HG02840 (cell line): ENCODE measurements around the gene EIF5A2.
"Not testable (repeated sequence)": the region's sequence is repeated elsewhere in the genome, so short reads cannot be mapped to it uniquely, and the experiment has no call there.

Source experiments
- ATAC-seq: cut with Tn5 transposase; IDR thresholded peaks from one replicate; pipeline ENCODE4 v1.9.1; 2021; ENCODE audit warnings: mild to moderate bottlenecking, moderate library complexity, moderate number of reproducible peaks; ENCODE audit not compliant: unreplicated experiment, low FRiP score

The EIF5A2 gene

GRCh38 chr3:170908235-170909116 is at the start of gene EIF5A2:
Gene EIF5A2 (minus strand): TSS chr3:170908637. CDS start chr3:170907806, 831 bp downstream.
- peak; percentile 84 for ATAC-seq

- ATAC-seq = no peak
Measured at GRCh38 chr3:170956647-170957046, 48.2 kb upstream of the EIF5A2 start.

- no peak for ATAC-seq
Measured at GRCh38 chr3:170953736-170954135, 45.3 kb upstream of the EIF5A2 start.

- ATAC-seq = no peak
Measured at GRCh38 chr3:170953229-170953628, 44.8 kb upstream of the EIF5A2 start.

GRCh38 chr3:170949211-170949610 is 40.8 kb upstream of the EIF5A2 start:
- ATAC-seq = no peak

GRCh38 chr3:170947018-170947769 is 38.8 kb upstream of the EIF5A2 start:
- ATAC-seq = no peak

GRCh38 chr3:170942011-170942410 is 33.6 kb upstream of the EIF5A2 start:
- no peak for ATAC-seq

- ATAC-seq = no peak
Measured at GRCh38 chr3:170941551-170941950, 33.1 kb upstream of the EIF5A2 start.

- ATAC-seq = not testable (repeated sequence)
Measured at GRCh38 chr3:170933039-170933438, 24.6 kb upstream of the EIF5A2 start.

GRCh38 chr3:170923553-170923952 is 15.1 kb upstream of the EIF5A2 start:
- not testable (repeated sequence) for ATAC-seq

- no peak for ATAC-seq
Measured at GRCh38 chr3:170918715-170919114, 10.3 kb upstream of the EIF5A2 start.

GRCh38 chr3:170914690-170915089 is 6.3 kb upstream of the EIF5A2 start:
- ATAC-seq = no peak

- no peak for ATAC-seq
Measured at GRCh38 chr3:170914212-170914611, 5.8 kb upstream of the EIF5A2 start.

GRCh38 chr3:170911051-170911450 is 2.6 kb upstream of the EIF5A2 start:
- no peak for ATAC-seq

- no peak for ATAC-seq
Measured at GRCh38 chr3:170910542-170910941, 2.1 kb upstream of the EIF5A2 start.

GRCh38 chr3:170909129-170909903 is 879 bp upstream of the EIF5A2 start:
- ATAC-seq = no peak

- ATAC-seq = no peak
Measured at GRCh38 chr3:170907637-170908234, 701 bp downstream of the EIF5A2 start.

- ATAC-seq = no peak
Measured at GRCh38 chr3:170905862-170906261, 2.6 kb downstream of the EIF5A2 start.

- no peak for ATAC-seq
Measured at GRCh38 chr3:170903123-170903522, 5.3 kb downstream of the EIF5A2 start.

GRCh38 chr3:170899455-170899854 is 9.0 kb downstream of the EIF5A2 start:
- no peak for ATAC-seq
